ENCODE measurements around the gene NEUROG1.

Gene NEUROG1

GRCh38 chr5:135564331-135564730 is 28.6 kb upstream of the NEUROG1 start:
- DNase-seq (ENCODE audit: low read depth), result no peak

- DNase-seq (ENCODE audit: low read depth), result no peak
Observed at GRCh38 chr5:135561266-135561665, 25.5 kb upstream of the NEUROG1 start.

- DNase-seq (ENCODE audit: low read depth), result peak; percentile 37
Observed at GRCh38 chr5:135560858-135561257, 25.1 kb upstream of the NEUROG1 start.

GRCh38 chr5:135559354-135559753 is 23.6 kb upstream of the NEUROG1 start:
- DNase-seq (ENCODE audit: low read depth), result no peak

GRCh38 chr5:135557076-135557838 is 21.5 kb upstream of the NEUROG1 start:
- no peak for DNase-seq (ENCODE audit: low read depth)

GRCh38 chr5:135556620-135557019 is 20.9 kb upstream of the NEUROG1 start:
- no peak for DNase-seq (ENCODE audit: low read depth)

GRCh38 chr5:135555530-135555929 is 19.8 kb upstream of the NEUROG1 start:
- no peak for DNase-seq (ENCODE audit: low read depth)

GRCh38 chr5:135553688-135554462 is 18.1 kb upstream of the NEUROG1 start:
- DNase-seq (ENCODE audit: low read depth), result no peak

- no peak for DNase-seq (ENCODE audit: low read depth)
Observed at GRCh38 chr5:135551593-135552447, 16.1 kb upstream of the NEUROG1 start.

- DNase-seq (ENCODE audit: low read depth), result no peak
Observed at GRCh38 chr5:135549413-135549812, 13.6 kb upstream of the NEUROG1 start.

GRCh38 chr5:135547590-135548254 is 12.0 kb upstream of the NEUROG1 start:
- no peak for DNase-seq (ENCODE audit: low read depth)

GRCh38 chr5:135546912-135547311 is 11.1 kb upstream of the NEUROG1 start:
- no peak for DNase-seq (ENCODE audit: low read depth)

- DNase-seq (ENCODE audit: low read depth), result no peak
Observed at GRCh38 chr5:135546101-135546500, 10.3 kb upstream of the NEUROG1 start.

GRCh38 chr5:135545099-135545498 is 9.3 kb upstream of the NEUROG1 start:
- no peak for DNase-seq (ENCODE audit: low read depth)

GRCh38 chr5:135543485-135544304 is 7.9 kb upstream of the NEUROG1 start:
- DNase-seq (ENCODE audit: low read depth), result no peak

- DNase-seq (ENCODE audit: low read depth), result no peak
Observed at GRCh38 chr5:135543001-135543484, 7.3 kb upstream of the NEUROG1 start.

- DNase-seq (ENCODE audit: low read depth), result no peak
Observed at GRCh38 chr5:135541807-135542502, 6.2 kb upstream of the NEUROG1 start.

GRCh38 chr5:135539430-135540005 is 3.8 kb upstream of the NEUROG1 start:
- no peak for DNase-seq (ENCODE audit: low read depth)

GRCh38 chr5:135538261-135538660 is 2.5 kb upstream of the NEUROG1 start:
- no peak for DNase-seq (ENCODE audit: low read depth)

- no peak for DNase-seq (ENCODE audit: low read depth)
Observed at GRCh38 chr5:135537745-135538144, 2.0 kb upstream of the NEUROG1 start.

Measured in stimulated activated CD8-positive, alpha-beta memory T cell treated with anti-CD3 and anti-CD28 coated beads, Interleukin-15, amount 100 ng/mL, for 24 hours (primary cell).